ELF-1 (cell line): ENCODE measurements around the gene STK33.

ENCODE experiments used
- DNase-seq: peaks from one replicate; pipeline ENCODE4 v3.0.0-alpha.2; 2016; ENCODE audit warnings: low read depth, low spot score

STK33 gene

GRCh38 chr11:8603696-8604077, 9.7 kb upstream of the STK33 start:
- DNase-seq: no peak

- no peak for DNase-seq
Measured at GRCh38 chr11:8601376-8602133, 7.5 kb upstream of the STK33 start.

GRCh38 chr11:8598506-8598905, 4.5 kb upstream of the STK33 start:
- DNase-seq: no peak

GRCh38 chr11:8597182-8597581, 3.2 kb upstream of the STK33 start:
- DNase-seq: no peak

GRCh38 chr11:8596504-8597046, 2.5 kb upstream of the STK33 start:
- no peak for DNase-seq

GRCh38 chr11:8593455-8593854, 573 bp downstream of the STK33 start:
- no peak for DNase-seq

- no peak for DNase-seq
Measured at GRCh38 chr11:8587915-8588314, 6.1 kb downstream of the STK33 start.

GRCh38 chr11:8586805-8587204, 7.2 kb downstream of the STK33 start:
- no peak for DNase-seq

- DNase-seq: no peak
Measured at GRCh38 chr11:8586184-8586583, 7.8 kb downstream of the STK33 start.

GRCh38 chr11:8584511-8584910, 9.5 kb downstream of the STK33 start:
- DNase-seq: no peak

- no peak for DNase-seq
Measured at GRCh38 chr11:8584082-8584481, 9.9 kb downstream of the STK33 start.

GRCh38 chr11:8581300-8581699, 12.7 kb downstream of the STK33 start:
- no peak for DNase-seq

GRCh38 chr11:8577791-8578581, 16.0 kb downstream of the STK33 start:
- no peak for DNase-seq

GRCh38 chr11:8574798-8575197, 19.2 kb downstream of the STK33 start:
- no peak for DNase-seq

GRCh38 chr11:8573777-8574176, 20.3 kb downstream of the STK33 start:
- DNase-seq: no peak

- DNase-seq: no peak
Measured at GRCh38 chr11:8567602-8568198, 26.3 kb downstream of the STK33 start.

- DNase-seq: no peak
Measured at GRCh38 chr11:8566613-8567210, 27.3 kb downstream of the STK33 start.

GRCh38 chr11:8564526-8564925, 29.5 kb downstream of the STK33 start:
- DNase-seq: no peak

GRCh38 chr11:8561461-8561860, 32.6 kb downstream of the STK33 start:
- no peak for DNase-seq

GRCh38 chr11:8558436-8558835, 35.6 kb downstream of the STK33 start:
- DNase-seq: no peak

GRCh38 chr11:8545698-8546366, 48.2 kb downstream of the STK33 start:
- DNase-seq: no peak
